Mucosa of descending colon (tissue), 3 donors: Measurements from ENCODE around the gene SCD5. TPM values are rescaled to one million over a fixed set of nuclear protein-coding genes. Genes with fewer than 3 reads are reported as not detected.

Source experiments
- ATAC-seq: fragments of 200-7000 bp; cut with Tn5 transposase; one replicate; pipeline ENCODE4 v1.9.1; 2020; ENCODE audit warnings: mild to moderate bottlenecking, moderate library complexity
- DNase-seq, 3 donors: peaks; one replicate each; pipeline ENCODE4 v3.0.0-alpha.2; 2020
- H3K36me3 ChIP-seq: fragments of 200-600 bp; one replicate; pipeline ENCODE4 v1.8.0; 2021; ENCODE audit warnings: low read depth, mild to moderate bottlenecking
- H3K4me1 ChIP-seq: fragments of 200-600 bp; one replicate; pipeline ENCODE4 v1.8.0; 2021; ENCODE audit warnings: low read depth, mild to moderate bottlenecking
- H3K4me3 ChIP-seq: fragments of 200-600 bp; one replicate; pipeline ENCODE4 v1.8.0; 2021; ENCODE audit warnings: mild to moderate bottlenecking
- H3K9me3 ChIP-seq: fragments of 200-600 bp; one replicate; pipeline ENCODE4 v1.8.0; 2021; ENCODE audit warnings: mild to moderate bottlenecking
- CTCF ChIP-seq: fragments of 200-600 bp; IDR thresholded peaks from one replicate; pipeline ENCODE4 v1.8.0; 2022; ENCODE audit warnings: antibody characterized with exemption, mild to moderate bottlenecking
- intact Hi-C, 2 donors: fragments of 100-400 bp; cut with DNase I in 1 of 2; cut with micrococcal nuclease in 1 of 2; formaldehyde crosslinking; loops; one replicate each; pipeline versions ENCODE4 v1.11.0 to v1.11.1; 2022; cut with DNase I, micrococcal nuclease
- total RNA-seq, 3 donors: library from RNA; stranded (reverse); fragmentation: NEBNext Ultra II Directional in 2 of 3; extraction: Animal tissue kit (Norgen Biotek cat#: 25700) in 2 of 3; gene quantifications; one replicate each; pipeline versions ENCODE4 v1.2.1 to v1.2.4, GENCODE V29; 2021 to 2023
- donor health status: DM: no; HTN: no; CAD: no; lungs with moderate emphysema.
- donor health status: DM: no; HTN: no; CAD: no.
- donor health status: DM: no; HTN: yes; CAD: no.

The SCD5 gene
- total RNA-seq, 3 donors from 2014 or later, result 1.5 to 19.9 (median 2.8) TPM

- no peaks in the 10 kb centered on the region for H3K36me3 ChIP-seq
- intact Hi-C loops, result no loop called here
- DNase-seq, result no peak
Observed at GRCh38 chr4:82594456-82594855, 204.1 kb downstream of the SCD5 start.

GRCh38 chr4:82593411-82593810 lies 205.2 kb downstream of the SCD5 start:
- intact Hi-C loops, result no loop called here

More at GRCh38 chr4:82594456-82594855, 204.1 kb downstream of the SCD5 start:
- TF ChIP-seq CTCF, result no peak
- no peaks in the 10 kb centered on the region for H3K4me1 ChIP-seq
- H3K4me3 ChIP-seq, result no peak overlapping the region
- no peaks in the 10 kb centered on the region for H3K9me3 ChIP-seq
- ATAC-seq, result no peak

GRCh38 chr4:82592639-82593038 lies 206.0 kb downstream of the SCD5 start:
- ATAC-seq (no peak), DNase-seq (no peak)
- Histone ChIP-seq H3K4me3 (no peak overlapping the region), H3K36me3 (no peaks in the 10 kb centered on the region), H3K4me1 (no peaks in the 10 kb centered on the region), H3K9me3 (no peaks in the 10 kb centered on the region)
- TF ChIP-seq CTCF, result no peak
- intact Hi-C loops, result no loop called here

More at GRCh38 chr4:82593411-82593810, 205.2 kb downstream of the SCD5 start:
- Histone ChIP-seq H3K9me3 (no peaks in the 10 kb centered on the region), H3K4me3 (no peak overlapping the region), H3K36me3 (no peaks in the 10 kb centered on the region), H3K4me1 (no peaks in the 10 kb centered on the region)
- ATAC-seq, result peak; percentile 95
- peak in 1 of 3 donors; percentile 4 for DNase-seq
- TF ChIP-seq CTCF, result no peak

- no peak for TF ChIP-seq CTCF
- ATAC-seq (no peak), DNase-seq (no peak)
- no peaks in the 10 kb centered on the region for H3K4me1 ChIP-seq
- no peaks in the 10 kb centered on the region for H3K9me3 ChIP-seq
- no peak overlapping the region for H3K4me3 ChIP-seq
- intact Hi-C loops, result no loop called here
- no peaks in the 10 kb centered on the region for H3K36me3 ChIP-seq
Observed at GRCh38 chr4:82591592-82591991, 207.0 kb downstream of the SCD5 start.

GRCh38 chr4:82589756-82590155 lies 208.8 kb downstream of the SCD5 start:
- Histone ChIP-seq H3K36me3 (no peaks in the 10 kb centered on the region), H3K4me1 (no peaks in the 10 kb centered on the region), H3K4me3 (no peak overlapping the region), H3K9me3 (no peaks in the 10 kb centered on the region)
- DNase-seq (no peak), ATAC-seq (no peak)
- TF ChIP-seq CTCF, result no peak
- intact Hi-C loops, result no loop called here

GRCh38 chr4:82588771-82589270 lies 209.8 kb downstream of the SCD5 start:
- ATAC-seq (no peak), DNase-seq (no peak)
- no peaks in the 10 kb centered on the region for H3K36me3 ChIP-seq
- H3K9me3 ChIP-seq, result no peaks in the 10 kb centered on the region
- no peak for TF ChIP-seq CTCF
- H3K4me1 ChIP-seq, result no peaks in the 10 kb centered on the region
- intact Hi-C loops, result no loop called here
- no peak overlapping the region for H3K4me3 ChIP-seq
